ENCODE data around the gene WDR31.
"Not testable (repeated sequence)": the region's sequence is repeated elsewhere in the genome, so short reads cannot be mapped to it uniquely, and the experiment has no call there.

The WDR31 gene

GRCh38 chr9:113376634-113377567 is 36.8 kb upstream of the WDR31 start, which contains the start of gene HDHD3:
Gene HDHD3 (minus strand): TSS chr9:113376986. CDS start chr9:113374354, 2,632 bp downstream.
- Histone ChIP-seq H3K27me3 (ENCODE audit: low read depth, low read length) (no peaks in the 10 kb centered on the region), H3K4me3 (ENCODE audit: low read depth in 1 of 2, low read length in 2 of 2) (peak within 1 kb of the TSS; percentile 62 to 77), H3K9me3 (ENCODE audit: control insufficient read depth in 1 of 2, low read length in 2 of 2) (no peaks in the 10 kb centered on the region), H3K4me1 (ENCODE audit: control insufficient read depth in 1 of 2, insufficient read depth in 2 of 2, low read length in 2 of 2) (peaks cover 0 to 13% of the 10 kb centered on the region in 2 donors), H3K36me3 (ENCODE audit: control insufficient read depth in 1 of 2, insufficient read depth in 2 of 2, low read length in 2 of 2) (peaks cover 11 to 20% of the 10 kb centered on the region in 2 donors), H3K27ac (ENCODE audit: low read length) (peak within 1 kb of the TSS; percentile 67)

DNA sequence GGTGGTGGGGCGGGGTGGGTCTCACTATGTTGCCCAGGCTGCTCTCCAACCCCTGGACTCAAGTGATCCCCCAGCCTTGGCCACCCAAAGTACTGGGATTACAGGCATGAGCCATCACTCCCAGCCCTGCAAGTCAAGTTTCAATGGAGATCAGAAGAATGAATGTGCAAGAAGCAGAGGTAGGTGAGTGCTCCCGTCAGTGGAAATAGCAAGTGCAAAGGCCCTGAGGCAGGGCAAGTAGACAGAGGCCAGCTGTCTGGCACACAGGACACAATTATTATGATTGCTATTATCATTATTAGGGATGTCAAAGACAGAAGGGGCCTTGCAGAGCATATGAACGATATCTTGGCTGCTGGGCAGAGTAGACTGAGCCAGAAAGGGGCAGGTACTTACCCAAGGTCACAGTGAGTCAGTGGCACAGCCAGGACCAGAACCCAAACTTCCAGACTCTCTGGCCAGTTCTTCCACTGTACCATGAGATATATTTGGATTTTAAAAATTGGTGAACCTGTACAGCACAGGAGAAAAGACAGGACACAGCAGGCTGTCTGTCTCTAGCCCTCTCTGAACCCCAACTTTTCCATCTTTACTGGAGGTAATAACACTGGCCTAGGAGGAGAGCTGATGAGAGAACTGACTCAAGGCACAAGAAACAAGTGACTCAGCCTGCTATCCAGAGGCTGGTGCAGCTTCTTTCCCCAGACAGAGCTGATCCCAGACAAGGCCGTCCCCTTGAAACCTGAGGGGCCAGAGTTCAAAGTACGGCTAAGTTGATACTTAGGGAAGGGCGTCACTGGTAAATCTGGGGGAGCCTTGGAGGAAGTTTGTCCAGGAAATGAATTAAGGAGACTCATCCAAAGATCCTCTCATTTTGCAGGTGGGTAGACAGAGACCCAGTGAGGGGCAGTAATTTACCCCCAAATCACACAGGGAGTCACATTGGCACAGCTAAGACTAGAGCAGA is 35.3 kb upstream of the WDR31 start:
- Histone ChIP-seq H3K27ac (ENCODE audit: low read length) (no peak overlapping the region), H3K36me3 (ENCODE audit: control insufficient read depth in 1 of 2, insufficient read depth in 2 of 2, low read length in 2 of 2) (peaks cover 11 to 20% of the 10 kb centered on the region in 2 donors), H3K27me3 (ENCODE audit: low read depth, low read length) (no peaks in the 10 kb centered on the region), H3K9me3 (ENCODE audit: control insufficient read depth in 1 of 2, low read length in 2 of 2) (no peaks in the 10 kb centered on the region), H3K4me1 (ENCODE audit: control insufficient read depth in 1 of 2, insufficient read depth in 2 of 2, low read length in 2 of 2) (peaks cover 0 to 13% of the 10 kb centered on the region in 2 donors), H3K4me3 (ENCODE audit: low read depth in 1 of 2, low read length in 2 of 2) (peak overlapping the region; percentile 59 to 77)

GRCh38 chr9:113373676-113374392 is 33.8 kb upstream of the WDR31 start:
- Histone ChIP-seq H3K27me3 (ENCODE audit: low read depth, low read length) (no peaks in the 10 kb centered on the region), H3K27ac (ENCODE audit: low read length) (no peak overlapping the region), H3K9me3 (ENCODE audit: control insufficient read depth in 1 of 2, low read length in 2 of 2) (no peaks in the 10 kb centered on the region), H3K36me3 (ENCODE audit: control insufficient read depth in 1 of 2, insufficient read depth in 2 of 2, low read length in 2 of 2) (peaks cover 11 to 20% of the 10 kb centered on the region in 2 donors), H3K4me3 (ENCODE audit: low read depth in 1 of 2, low read length in 2 of 2) (no peak overlapping the region), H3K4me1 (ENCODE audit: control insufficient read depth in 1 of 2, insufficient read depth in 2 of 2, low read length in 2 of 2) (peaks cover 0 to 13% of the 10 kb centered on the region in 2 donors)

DNA sequence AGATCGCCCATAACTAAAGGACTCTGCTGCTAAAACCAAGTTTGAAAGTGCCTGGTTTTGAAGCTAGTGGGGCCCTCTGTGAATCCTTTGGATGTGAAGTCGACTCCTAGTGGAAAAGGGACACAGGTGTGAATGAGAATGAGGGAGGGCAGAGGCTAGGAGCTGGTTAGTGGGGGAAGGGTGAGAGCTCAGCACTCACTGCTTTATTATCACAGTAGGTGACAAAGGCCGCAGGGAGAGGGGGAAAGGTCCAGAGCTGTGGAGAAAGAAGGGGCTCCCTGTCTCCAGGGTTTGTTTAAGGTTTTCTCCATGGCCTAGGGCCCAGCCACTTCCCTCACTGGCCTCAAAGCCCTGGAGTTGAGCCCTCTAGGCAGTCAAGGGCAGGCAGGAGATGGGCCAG is 33.2 kb upstream of the WDR31 start:
- H3K27me3 ChIP-seq (ENCODE audit: low read depth, low read length): no peaks in the 10 kb centered on the region
- peaks cover 11 to 20% of the 10 kb centered on the region in 2 donors for H3K36me3 ChIP-seq (ENCODE audit: control insufficient read depth in 1 of 2, insufficient read depth in 2 of 2, low read length in 2 of 2)
- no peak overlapping the region for H3K4me3 ChIP-seq (ENCODE audit: low read depth in 1 of 2, low read length in 2 of 2)
- peaks cover 0 to 13% of the 10 kb centered on the region in 2 donors for H3K4me1 ChIP-seq (ENCODE audit: control insufficient read depth in 1 of 2, insufficient read depth in 2 of 2, low read length in 2 of 2)
- no peaks in the 10 kb centered on the region for H3K9me3 ChIP-seq (ENCODE audit: control insufficient read depth in 1 of 2, low read length in 2 of 2)
- no peak overlapping the region for H3K27ac ChIP-seq (ENCODE audit: low read length)

- peaks cover 0 to 9% of the 10 kb centered on the region in 2 donors for H3K4me1 ChIP-seq (ENCODE audit: control insufficient read depth in 1 of 2, insufficient read depth in 2 of 2, low read length in 2 of 2)
- no peak overlapping the region for H3K27ac ChIP-seq (ENCODE audit: low read length)
- no peak overlapping the region for H3K4me3 ChIP-seq (ENCODE audit: low read depth in 1 of 2, low read length in 2 of 2)
- H3K36me3 ChIP-seq (ENCODE audit: control insufficient read depth in 1 of 2, insufficient read depth in 2 of 2, low read length in 2 of 2): peaks cover 11 to 20% of the 10 kb centered on the region in 2 donors
- no peaks in the 10 kb centered on the region for H3K27me3 ChIP-seq (ENCODE audit: low read depth, low read length)
- no peaks in the 10 kb centered on the region for H3K9me3 ChIP-seq (ENCODE audit: control insufficient read depth in 1 of 2, low read length in 2 of 2)
These were observed 32.0 kb upstream of the WDR31 start for GRCh38 chr9:113372059-113372458.

DNA sequence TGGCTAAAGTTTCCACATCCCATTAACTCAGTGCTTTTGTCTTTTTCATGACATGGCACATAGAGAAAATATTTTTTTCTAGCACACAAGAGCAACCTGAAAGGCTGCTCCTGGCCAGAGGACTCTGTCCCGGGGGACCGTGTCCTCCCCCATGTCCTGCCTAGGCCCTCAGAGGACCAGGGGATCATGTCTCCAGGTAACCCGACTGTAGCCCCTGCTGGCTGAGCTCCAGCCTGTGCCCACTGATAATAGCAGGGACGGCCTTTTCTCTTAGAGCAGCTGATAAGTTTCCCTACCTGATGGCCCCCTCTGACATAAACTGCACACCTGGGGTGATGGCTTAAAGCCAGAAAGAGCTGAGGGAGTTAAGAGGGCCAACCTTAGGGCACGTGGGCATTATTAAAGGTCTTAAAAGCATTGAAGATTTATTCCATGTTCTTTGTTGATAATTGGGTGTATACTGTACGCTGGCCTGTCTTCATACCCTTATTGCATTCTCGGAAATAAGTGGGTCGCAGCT is 30.8 kb upstream of the WDR31 start:
- H3K4me3 ChIP-seq (ENCODE audit: low read depth in 1 of 2, low read length in 2 of 2): no peak overlapping the region
- H3K4me1 ChIP-seq (ENCODE audit: control insufficient read depth in 1 of 2, insufficient read depth in 2 of 2, low read length in 2 of 2): peaks cover 0 to 8% of the 10 kb centered on the region in 2 donors
- H3K27me3 ChIP-seq (ENCODE audit: low read depth, low read length): no peaks in the 10 kb centered on the region
- no peak overlapping the region for H3K27ac ChIP-seq (ENCODE audit: low read length)
- no peaks in the 10 kb centered on the region for H3K9me3 ChIP-seq (ENCODE audit: control insufficient read depth in 1 of 2, low read length in 2 of 2)
- H3K36me3 ChIP-seq (ENCODE audit: control insufficient read depth in 1 of 2, insufficient read depth in 2 of 2, low read length in 2 of 2): peaks cover 11 to 20% of the 10 kb centered on the region in 2 donors

- Histone ChIP-seq H3K36me3 (ENCODE audit: control insufficient read depth in 1 of 2, insufficient read depth in 2 of 2, low read length in 2 of 2) (peaks cover 11 to 20% of the 10 kb centered on the region in 2 donors), H3K9me3 (ENCODE audit: control insufficient read depth in 1 of 2, low read length in 2 of 2) (no peaks in the 10 kb centered on the region), H3K27ac (ENCODE audit: low read length) (no peak overlapping the region), H3K27me3 (ENCODE audit: low read depth, low read length) (no peaks in the 10 kb centered on the region), H3K4me1 (ENCODE audit: control insufficient read depth in 1 of 2, insufficient read depth in 2 of 2, low read length in 2 of 2) (no peaks in the 10 kb centered on the region), H3K4me3 (ENCODE audit: low read depth in 1 of 2, low read length in 2 of 2) (no peak overlapping the region)
These were observed 29.7 kb upstream of the WDR31 start for GRCh38 chr9:113369855-113370140.

- Histone ChIP-seq H3K4me3 (ENCODE audit: low read depth in 1 of 2, low read length in 2 of 2) (no peak overlapping the region), H3K4me1 (ENCODE audit: control insufficient read depth in 1 of 2, insufficient read depth in 2 of 2, low read length in 2 of 2) (no peaks in the 10 kb centered on the region), H3K36me3 (ENCODE audit: control insufficient read depth in 1 of 2, insufficient read depth in 2 of 2, low read length in 2 of 2) (peaks cover 8 to 17% of the 10 kb centered on the region in 2 donors), H3K27ac (ENCODE audit: low read length) (no peak overlapping the region), H3K27me3 (ENCODE audit: low read depth, low read length) (no peaks in the 10 kb centered on the region), H3K9me3 (ENCODE audit: control insufficient read depth in 1 of 2, low read length in 2 of 2) (no peaks in the 10 kb centered on the region)
These were observed 29.1 kb upstream of the WDR31 start for GRCh38 chr9:113368982-113369854.

DNA sequence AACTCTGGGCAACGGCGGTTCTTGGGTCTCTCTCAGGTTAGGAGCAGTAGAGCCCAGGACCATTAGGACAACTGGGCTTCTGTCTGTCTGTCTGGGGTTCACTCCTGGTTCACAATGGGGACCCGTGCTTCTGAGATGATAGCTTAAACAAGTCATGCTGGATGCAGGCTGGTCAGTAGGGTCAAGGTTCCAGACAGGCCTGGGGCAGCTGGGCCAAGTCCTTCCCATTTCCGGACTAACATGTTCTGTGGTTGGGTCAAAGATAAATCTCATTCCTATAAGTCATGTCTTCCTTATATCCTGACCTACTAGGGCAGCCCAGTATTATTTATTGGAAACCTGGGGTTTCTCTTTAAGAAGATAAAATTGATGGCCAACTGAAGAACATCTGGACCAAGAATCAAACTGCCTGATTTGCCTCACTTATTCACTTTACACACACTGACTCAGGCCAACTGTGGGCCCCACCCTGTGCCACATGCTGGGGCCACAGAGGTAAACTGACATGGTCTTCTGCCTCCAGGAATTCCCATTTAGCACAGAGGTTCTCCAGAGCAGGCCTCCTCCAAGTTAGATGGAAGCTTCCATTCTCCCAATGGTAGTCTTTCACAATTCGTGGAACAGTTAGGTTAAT is 28.4 kb upstream of the WDR31 start:
- Histone ChIP-seq H3K27ac (ENCODE audit: low read length) (no peak overlapping the region), H3K9me3 (ENCODE audit: control insufficient read depth in 1 of 2, low read length in 2 of 2) (no peaks in the 10 kb centered on the region), H3K36me3 (ENCODE audit: control insufficient read depth in 1 of 2, insufficient read depth in 2 of 2, low read length in 2 of 2) (peaks cover 6 to 9% of the 10 kb centered on the region in 2 donors), H3K4me1 (ENCODE audit: control insufficient read depth in 1 of 2, insufficient read depth in 2 of 2, low read length in 2 of 2) (no peaks in the 10 kb centered on the region), H3K4me3 (ENCODE audit: low read depth in 1 of 2, low read length in 2 of 2) (no peak overlapping the region), H3K27me3 (ENCODE audit: low read depth, low read length) (no peaks in the 10 kb centered on the region)

- not testable (repeated sequence) for H3K36me3 ChIP-seq (ENCODE audit: control insufficient read depth in 1 of 2, insufficient read depth in 2 of 2, low read length in 2 of 2); H3K9me3 ChIP-seq (ENCODE audit: control insufficient read depth in 1 of 2, low read length in 2 of 2); H3K27me3 ChIP-seq (ENCODE audit: low read depth, low read length); H3K27ac ChIP-seq (ENCODE audit: low read length); H3K4me3 ChIP-seq (ENCODE audit: low read depth in 1 of 2, low read length in 2 of 2); H3K4me1 ChIP-seq (ENCODE audit: control insufficient read depth in 1 of 2, insufficient read depth in 2 of 2, low read length in 2 of 2)
These were observed 25.6 kb upstream of the WDR31 start for GRCh38 chr9:113365652-113366051.
